HL-60/S4 (cell line): Measurements from ENCODE around the gene INS.

Experiments
- in situ Hi-C: fragments of 300-500 bp; cut with MboI; formaldehyde crosslinking; loops from 2 replicates; pipeline ENCODE4 v1.14.3; 2022; ENCODE audit warnings: low sequenced_read_pairs

The INS gene

GRCh38 chr11:2199466-2200341 lies 38.7 kb upstream of the INS start:
- in situ Hi-C loops = loop anchor here (25.0 kb wide), 2 partner anchors 313 to 688 kb away; partner anchors contain the start of gene CDKN1C

GRCh38 chr11:2198621-2199365 lies 37.8 kb upstream of the INS start:
- in situ Hi-C loops = loop anchor here (25.0 kb wide), 2 partner anchors 314 to 689 kb away; partner anchors contain the start of gene CDKN1C

GRCh38 chr11:2197771-2198520 lies 36.9 kb upstream of the INS start:
- in situ Hi-C loops = loop anchor here (25.0 kb wide), 2 partner anchors 314 to 689 kb away; partner anchors contain the start of gene CDKN1C

DNA sequence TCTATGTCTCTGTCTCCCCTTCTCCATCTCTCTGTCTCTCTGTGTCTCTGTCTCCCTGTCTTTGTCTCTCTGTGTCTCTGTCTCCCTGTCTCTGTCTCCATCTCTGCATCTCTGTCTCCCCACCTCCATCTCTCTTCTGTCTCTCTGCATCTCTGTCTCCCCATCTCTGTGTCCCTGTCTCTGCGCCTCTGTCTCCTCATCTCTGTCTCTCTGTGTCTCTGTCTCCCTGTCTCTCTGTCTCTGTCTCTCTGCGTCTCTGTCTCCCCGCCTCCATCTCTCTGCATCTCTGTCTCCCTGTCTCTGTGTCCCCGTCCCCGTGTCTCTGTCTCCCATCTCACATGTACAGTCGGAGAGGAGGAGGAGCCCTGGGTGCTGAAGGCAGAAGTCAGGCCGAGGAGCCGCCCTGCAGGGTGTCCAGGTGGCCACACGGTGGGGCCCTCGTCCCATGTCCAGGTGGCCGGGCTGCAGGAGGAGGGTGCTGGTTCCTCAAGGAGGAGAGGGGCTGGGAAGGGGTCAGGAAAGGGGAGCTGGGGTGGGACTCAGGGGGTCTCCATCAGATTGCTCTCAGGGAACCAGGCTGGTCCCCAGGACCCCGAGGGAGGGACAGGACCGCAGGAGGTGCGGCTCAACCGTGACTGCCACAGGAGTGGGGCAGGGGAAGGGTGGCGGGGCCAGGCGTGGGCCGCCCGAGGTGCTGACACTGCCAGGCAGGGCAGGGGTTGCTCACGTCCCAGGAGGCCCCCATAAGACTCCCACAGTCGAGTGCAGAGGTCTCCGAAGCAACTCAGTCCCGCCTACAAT lies 36.2 kb upstream of the INS start:
- in situ Hi-C loops = loop anchor here (25.0 kb wide), 2 partner anchors 315 to 690 kb away; partner anchors contain the start of gene CDKN1C

- in situ Hi-C loops = loop anchor here (25.0 kb wide), 2 partner anchors 317 to 692 kb away; partner anchors contain the start of gene CDKN1C
Measured at GRCh38 chr11:2195756-2196088, 34.7 kb upstream of the INS start.

DNA sequence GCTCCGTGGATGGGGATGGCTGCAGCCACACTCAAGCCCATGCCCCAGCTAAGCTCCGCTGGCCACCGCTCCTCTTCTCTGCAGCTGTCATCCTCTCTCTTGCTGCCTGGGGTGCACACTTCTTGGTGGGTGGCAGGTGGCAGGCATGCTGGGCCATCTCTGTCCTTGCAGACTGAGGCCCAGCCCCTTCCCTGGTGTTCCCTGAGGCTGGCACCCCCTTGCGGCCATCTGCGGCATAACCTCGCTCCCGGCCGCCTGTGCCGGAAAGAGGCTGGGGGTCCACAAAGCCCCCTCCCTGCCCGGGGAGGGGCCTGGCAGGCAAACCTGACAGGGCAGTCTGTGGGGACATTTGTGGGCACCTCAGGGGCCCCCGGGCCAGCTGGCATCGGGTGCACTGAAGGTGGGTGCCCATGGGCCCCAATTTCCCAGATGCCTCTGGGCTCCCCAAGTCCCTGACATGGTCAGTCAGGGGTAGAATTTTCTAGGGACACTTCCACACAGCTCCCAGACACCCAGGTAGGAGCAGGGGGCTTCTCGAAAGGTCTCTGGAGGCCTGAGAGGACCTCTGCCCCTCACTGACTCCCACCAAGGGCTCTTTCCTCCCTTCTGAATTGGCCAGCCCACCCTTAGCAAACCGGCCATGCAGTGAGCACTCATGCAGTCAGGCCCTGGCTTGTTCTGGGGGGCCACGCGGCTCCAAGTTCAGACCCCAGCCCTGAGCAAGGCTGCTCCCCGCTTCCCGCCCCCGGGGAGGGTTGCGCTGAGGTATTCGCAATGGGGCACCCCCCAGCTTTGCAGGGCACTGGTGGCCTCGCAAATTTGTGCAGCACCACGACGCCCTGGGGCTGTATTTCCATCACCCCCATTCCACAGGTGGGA lies 34.1 kb upstream of the INS start:
- in situ Hi-C loops = loop anchor here (5.0 to 25.0 kb wide), 3 partner anchors 222 to 692 kb away; partner anchors contain the start of gene CDKN1C

- in situ Hi-C loops = loop anchor here (5.0 to 25.0 kb wide), 3 partner anchors 223 to 693 kb away; partner anchors contain the start of gene CDKN1C
Measured at GRCh38 chr11:2193888-2194595, 33.0 kb upstream of the INS start.

DNA sequence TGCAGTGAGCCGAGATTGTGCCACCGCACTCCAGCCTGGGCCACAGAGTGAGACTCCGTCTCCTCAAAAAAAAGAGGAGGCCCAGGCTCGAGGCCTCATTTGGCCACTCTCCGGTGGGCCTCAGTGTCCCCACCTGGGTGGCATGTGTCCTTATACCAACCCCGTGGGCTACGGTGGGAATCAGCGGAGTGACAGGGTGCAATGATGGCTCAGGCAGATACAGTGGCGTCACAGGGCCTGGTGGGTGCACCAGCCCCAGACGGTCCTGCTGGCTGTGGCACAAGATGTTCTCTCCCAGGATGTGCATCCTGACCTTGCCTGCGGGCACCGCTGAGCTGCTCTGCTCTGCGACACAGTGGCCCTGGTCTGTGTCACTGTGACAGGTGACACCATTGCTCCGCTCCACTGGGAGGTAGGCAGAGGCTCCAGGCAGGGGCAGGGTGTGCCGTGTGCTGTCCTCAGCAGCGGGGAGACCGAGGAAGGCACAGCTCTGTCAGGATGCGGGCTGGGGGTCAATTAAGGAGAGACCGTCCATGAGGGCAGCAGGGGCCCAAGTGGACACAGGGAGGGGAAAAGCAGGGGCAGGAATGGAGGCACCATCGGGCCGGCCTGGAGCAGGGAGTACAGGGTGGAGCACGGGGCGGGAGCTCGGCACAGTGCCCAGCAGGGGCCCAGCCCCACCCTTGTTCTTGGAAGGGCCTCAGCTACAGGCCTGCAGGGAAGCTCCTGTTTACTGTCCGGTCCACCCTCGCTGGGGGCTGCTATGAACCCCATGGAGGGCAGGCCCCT lies 32.3 kb upstream of the INS start:
- in situ Hi-C loops = loop anchor here (5.0 to 25.0 kb wide), 3 partner anchors 224 to 694 kb away; partner anchors contain the start of gene CDKN1C

DNA sequence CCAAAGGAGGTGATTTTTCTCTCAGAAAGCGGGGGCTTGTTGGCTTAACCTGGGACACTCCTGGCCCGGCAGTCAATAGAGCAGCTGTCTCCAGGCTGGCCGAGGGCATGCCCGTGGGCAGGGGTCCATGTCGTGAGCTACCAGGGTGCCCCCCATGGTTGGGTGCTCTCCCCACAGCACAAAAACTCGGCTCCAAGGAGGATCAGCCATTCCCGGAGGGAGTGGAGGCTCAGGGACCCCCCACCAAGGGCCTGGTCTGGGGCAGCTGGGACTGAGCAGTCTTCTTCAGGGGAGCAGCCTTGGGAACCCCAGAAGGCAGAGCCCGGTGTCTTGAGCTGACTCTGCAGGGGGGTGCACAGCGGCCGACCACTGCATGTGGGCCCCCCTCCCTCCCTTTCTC lies 31.4 kb upstream of the INS start:
- in situ Hi-C loops = loop anchor here (5.0 to 25.0 kb wide), 3 partner anchors 225 to 695 kb away; partner anchors contain the start of gene CDKN1C

- in situ Hi-C loops = loop anchor here (5.0 to 25.0 kb wide), 3 partner anchors 225 to 695 kb away; partner anchors contain the start of gene CDKN1C
Measured at GRCh38 chr11:2191883-2192282, 30.9 kb upstream of the INS start.

GRCh38 chr11:2190657-2191471 lies 29.9 kb upstream of the INS start:
- in situ Hi-C loops = loop anchor here (5.0 to 25.0 kb wide), 3 partner anchors 226 to 696 kb away; partner anchors contain the start of gene CDKN1C

GRCh38 chr11:2189938-2190656 lies 29.1 kb upstream of the INS start:
- in situ Hi-C loops = loop anchor here (5.0 to 25.0 kb wide), 3 partner anchors 227 to 697 kb away; partner anchors contain the start of gene CDKN1C

- in situ Hi-C loops = loop anchor here (25.0 kb wide), 2 partner anchors 324 to 699 kb away; partner anchors contain the start of gene CDKN1C
Measured at GRCh38 chr11:2188745-2189144, 27.7 kb upstream of the INS start.

- in situ Hi-C loops = loop anchor here (25.0 kb wide), 2 partner anchors 325 to 700 kb away; partner anchors contain the start of gene CDKN1C
Measured at GRCh38 chr11:2187280-2187707, 26.3 kb upstream of the INS start.

- in situ Hi-C loops = loop anchor here (25.0 kb wide), 2 partner anchors 326 to 701 kb away; partner anchors contain the start of gene CDKN1C
Measured at GRCh38 chr11:2186669-2187279, 25.8 kb upstream of the INS start.
